T-helper 1 cell treated with Interleukin-12 subunit alpha and Interleukin-12 subunit beta and Interleukin-4 antibody, amounts not matched to agents 30 ng/mL and 1 ng/mL, for 36 hours (primary cell): ENCODE measurements around the gene EPN2. TPM values are rescaled to one million over a fixed set of nuclear protein-coding genes. Genes with fewer than 3 reads are reported as not detected.
"Not testable (repeated sequence)": the region's sequence is repeated elsewhere in the genome, so short reads cannot be mapped to it uniquely, and the experiment has no call there.

Experiments used
- intact Hi-C: fragments of 100-400 bp; cut with micrococcal nuclease; formaldehyde crosslinking; loops from one replicate; pipeline ENCODE4 v1.15.1; 2024
- total RNA-seq: library from RNA; stranded (reverse); gene quantifications from 2 replicates; pipeline ENCODE4 v1.2.3, GENCODE V29; 2022

The EPN2 gene
- total RNA-seq, 1 donor from 2014 or later, result 8.6 TPM

GRCh38 chr17:19265755-19266154 is 28.6 kb downstream of the EPN2 start:
- intact Hi-C loops, result loop anchor here (5.0 kb wide), 1 partner anchor 42 kb away; no protein-coding TSS in a partner anchor

GRCh38 chr17:19268611-19269010 is 31.4 kb downstream of the EPN2 start:
- intact Hi-C loops, result loop anchor here (5.0 kb wide), 1 partner anchor 39 kb away; no protein-coding TSS in a partner anchor

DNA sequence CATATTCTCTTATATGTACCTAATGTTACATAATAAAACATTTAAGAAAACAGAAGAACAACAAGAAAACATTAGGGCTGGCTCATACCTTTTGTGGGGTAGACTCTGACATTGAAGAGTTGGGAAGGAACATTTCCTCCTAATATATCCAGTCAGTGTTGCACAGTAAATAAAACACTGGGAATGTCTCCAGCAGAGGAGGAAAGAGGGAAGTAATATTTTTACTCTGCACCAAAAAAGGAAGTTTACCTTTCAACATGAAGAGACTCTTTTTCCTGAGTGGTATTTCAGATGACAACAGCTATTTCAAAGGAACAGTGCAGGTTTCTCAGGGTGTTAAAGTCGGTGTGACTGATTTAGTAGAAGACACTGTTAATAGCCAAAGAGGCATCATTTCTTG is 31.9 kb downstream of the EPN2 start:
- intact Hi-C loops, result loop anchor here (5.0 kb wide), 1 partner anchor 38 kb away; no protein-coding TSS in a partner anchor

DNA sequence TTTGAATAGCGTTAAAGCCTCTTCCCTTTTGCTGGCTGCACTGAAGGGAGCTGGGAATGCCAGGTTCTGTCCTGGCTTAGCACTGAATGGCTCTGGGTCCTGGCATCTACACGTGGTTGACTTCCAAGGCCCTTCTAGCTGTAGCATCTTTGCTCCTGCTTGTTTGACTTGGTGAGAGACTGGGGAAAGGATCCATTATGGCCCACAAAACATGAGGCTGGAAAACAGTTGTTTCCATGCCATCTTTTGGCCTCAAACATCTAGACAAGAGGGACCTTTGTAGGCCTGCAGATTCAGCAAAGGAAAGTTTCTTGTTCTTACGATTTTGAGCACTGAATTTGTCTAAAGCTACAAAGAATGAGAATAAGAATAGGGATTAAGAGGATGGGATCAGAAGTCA is 32.5 kb downstream of the EPN2 start:
- intact Hi-C loops, result loop anchor here (5.0 kb wide), 1 partner anchor 38 kb away; no protein-coding TSS in a partner anchor

- intact Hi-C loops, result no loop called here
Measured at GRCh38 chr17:19270347-19270703, 33.2 kb downstream of the EPN2 start.

DNA sequence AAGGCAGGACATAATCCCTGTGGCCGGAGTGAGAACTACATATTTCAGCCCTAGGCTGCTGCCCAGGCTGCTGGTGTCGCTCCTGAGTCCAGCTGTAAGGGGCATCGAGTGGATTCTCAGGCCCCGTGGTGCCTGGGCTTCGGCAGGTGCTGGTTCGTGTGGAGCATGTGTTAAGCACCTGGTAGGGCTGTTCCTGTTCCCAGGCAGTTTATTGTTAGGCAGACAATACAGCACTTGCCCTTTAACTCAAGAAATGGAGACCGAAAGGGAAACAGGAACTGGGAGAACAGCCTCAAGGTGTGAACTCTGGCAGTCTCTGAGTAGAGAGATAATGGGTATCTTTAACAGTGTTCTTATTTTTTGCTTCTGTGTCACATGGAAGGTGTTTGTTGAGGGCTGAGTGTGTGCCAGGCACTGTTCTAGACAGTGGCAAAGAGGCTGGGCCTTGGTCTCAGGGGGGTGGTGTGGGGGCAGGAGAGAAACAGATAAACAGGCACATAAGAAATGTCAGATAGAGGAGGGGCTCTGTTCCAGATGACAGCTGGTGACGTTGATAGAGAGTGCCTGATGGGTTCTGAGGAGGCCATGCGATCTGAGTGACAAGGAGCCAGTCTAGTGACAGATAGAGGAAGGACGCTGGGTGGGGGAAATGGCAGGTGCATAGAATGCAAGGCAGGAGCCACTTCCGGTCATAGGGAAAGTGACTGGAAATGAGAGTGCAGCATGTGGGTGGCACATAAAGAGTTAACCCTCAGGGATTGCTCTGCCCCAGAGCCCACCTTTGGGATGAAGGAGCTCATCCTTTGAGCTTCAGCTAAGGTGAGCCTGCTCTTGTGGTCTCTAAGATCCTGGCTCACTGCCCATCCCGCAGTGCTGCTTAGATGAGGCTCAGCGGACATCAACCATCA is 33.8 kb downstream of the EPN2 start:
- intact Hi-C loops, result no loop called here

DNA sequence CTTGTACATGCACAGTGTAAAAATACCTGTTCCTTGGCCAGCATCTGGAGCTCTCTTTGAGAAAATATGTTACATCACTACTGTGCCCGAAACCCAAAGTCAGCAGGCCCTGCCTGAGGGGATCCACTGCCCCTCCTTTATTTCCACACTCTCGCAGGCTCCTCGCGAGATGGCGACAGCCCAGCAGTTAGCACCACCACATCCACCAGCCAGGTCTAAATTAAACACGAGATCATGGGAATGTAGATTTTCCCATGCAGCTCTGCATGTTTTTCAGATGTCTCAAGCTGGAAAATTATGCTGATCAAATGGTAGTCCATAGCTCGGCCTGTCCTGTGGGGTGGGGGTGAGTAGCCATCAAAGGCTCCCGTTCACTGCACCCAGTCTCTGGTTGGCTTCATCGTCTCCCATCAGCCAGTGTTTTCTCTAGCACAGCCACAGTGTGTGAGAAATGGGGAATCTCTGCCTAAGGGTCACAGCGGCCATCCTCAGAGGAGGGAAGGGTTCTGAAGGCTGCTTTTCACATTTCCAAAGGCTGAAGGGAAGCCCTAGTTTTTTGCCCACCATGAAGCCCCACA is 34.7 kb downstream of the EPN2 start:
- intact Hi-C loops, result no loop called here

DNA sequence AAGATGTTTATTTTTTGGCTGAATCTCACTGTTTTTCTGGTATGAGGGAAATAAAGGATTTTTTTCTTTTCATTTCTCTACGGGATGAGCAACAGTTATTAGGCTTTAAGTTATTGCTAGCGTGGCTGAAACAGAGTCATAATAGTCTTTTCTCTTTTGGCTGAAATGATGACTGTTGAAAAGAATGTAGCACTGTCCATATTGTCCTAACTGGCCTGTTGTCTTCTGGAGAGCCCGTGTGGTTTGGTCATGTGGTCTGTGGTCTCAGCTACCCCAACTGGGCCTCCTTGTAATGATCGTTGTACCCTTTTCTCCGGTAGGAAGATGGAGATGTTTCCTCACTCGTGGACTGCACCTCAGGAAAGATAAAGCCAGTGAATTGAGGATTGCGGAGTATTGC is 36.6 kb downstream of the EPN2 start:
- intact Hi-C loops, result no loop called here

GRCh38 chr17:19274893-19275292 is 37.7 kb downstream of the EPN2 start:
- intact Hi-C loops, result no loop called here

- intact Hi-C loops, result no loop called here
Measured at GRCh38 chr17:19275457-19276127, 38.4 kb downstream of the EPN2 start.

DNA sequence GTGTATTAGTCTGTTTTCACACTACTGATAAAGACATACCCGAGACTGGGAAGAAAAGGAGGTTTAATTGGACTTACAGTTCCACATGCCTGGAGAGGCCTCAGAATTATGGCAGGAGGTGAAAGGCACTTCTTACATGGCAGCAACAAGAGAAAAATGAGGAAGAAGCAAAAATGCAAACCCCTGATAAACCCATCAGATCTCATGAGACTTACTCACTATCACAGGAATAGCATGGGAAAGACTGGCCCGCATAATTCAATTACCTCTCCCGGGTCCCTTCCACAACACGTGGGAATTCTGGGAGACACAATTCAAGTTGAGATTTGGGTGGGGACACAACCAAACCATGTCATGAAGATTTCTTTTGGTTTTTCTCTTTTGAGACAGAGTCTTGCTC is 41.1 kb downstream of the EPN2 start:
- intact Hi-C loops, result not testable (repeated sequence)

DNA sequence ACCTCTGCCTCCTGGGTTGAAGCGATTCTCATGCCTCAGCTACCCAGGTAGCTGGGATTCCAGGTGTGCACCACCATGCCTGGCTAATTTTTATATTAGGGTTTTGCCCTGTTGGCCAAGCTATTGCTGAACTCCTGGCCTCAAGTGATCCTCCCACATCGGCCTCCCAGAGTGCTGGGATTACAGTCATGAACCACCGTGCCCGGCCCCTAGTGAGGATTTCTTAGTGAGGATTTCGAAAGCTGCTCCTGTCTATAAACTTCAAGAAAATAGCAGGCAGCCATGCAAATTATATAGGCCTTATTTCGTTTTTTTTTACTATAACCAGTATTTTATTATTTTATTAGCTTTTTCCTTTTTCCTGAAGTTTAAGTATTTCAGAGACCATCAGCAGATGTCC is 41.6 kb downstream of the EPN2 start:
- intact Hi-C loops, result no loop called here

DNA sequence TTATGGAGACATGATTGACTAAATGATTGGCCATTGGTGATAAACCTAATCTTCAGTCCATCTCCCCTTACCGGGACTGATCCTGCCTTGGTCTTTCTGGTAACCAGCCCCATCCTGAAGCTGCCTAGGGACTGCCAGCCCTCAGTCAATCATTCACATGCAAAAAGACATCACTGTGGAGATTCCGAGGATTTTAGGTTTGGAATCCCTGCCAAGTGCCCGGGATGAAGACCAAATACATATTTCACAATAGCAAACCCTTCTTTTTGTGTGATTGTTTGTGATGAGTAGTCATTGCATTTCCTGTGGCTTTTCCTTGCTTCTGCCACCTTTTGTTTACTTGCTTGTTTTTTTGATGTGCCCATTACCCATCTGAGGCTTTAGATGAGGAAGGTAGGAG is 44.0 kb downstream of the EPN2 start:
- intact Hi-C loops, result no loop called here

GRCh38 chr17:19284005-19284959 is 47.1 kb downstream of the EPN2 start:
- intact Hi-C loops, result loop anchor here (2.0 kb wide), 1 partner anchor 23 kb away; no protein-coding TSS in a partner anchor

DNA sequence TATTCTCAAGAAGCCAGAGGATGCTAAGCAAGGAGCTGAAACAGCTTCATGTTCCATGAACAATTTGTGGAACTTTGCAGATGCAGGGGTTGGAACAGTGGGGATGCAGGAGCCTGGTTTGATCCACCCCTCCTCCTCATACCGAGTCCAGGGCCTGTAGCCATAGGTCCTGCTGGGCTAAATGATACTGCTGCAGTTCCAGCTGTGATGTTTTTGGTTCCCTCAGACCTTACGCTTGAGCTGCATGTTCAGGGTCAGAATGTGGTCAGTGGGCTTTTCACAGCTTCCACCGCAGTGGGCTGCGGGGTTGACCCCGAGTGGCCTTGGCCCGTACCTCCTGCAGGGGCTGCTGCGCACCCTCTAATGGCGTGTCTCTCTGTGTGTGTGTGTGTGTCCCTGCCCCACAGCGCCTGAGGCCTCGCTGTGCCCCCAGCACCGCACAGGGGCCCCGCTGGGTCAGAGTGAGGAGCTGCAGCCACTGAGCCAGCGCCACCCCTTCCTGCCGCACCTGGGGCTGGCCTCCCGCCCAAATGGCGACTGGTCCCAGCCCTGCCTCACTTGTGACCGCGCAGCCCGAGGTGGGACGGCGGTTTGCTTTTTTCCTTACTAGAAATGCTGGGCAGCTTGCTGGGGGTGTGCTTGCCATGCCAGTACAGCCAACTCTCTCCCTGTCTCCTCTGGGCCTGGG is 48.2 kb downstream of the EPN2 start:
- intact Hi-C loops, result loop anchor here (2.0 kb wide), 1 partner anchor 21 kb away; no protein-coding TSS in a partner anchor

DNA sequence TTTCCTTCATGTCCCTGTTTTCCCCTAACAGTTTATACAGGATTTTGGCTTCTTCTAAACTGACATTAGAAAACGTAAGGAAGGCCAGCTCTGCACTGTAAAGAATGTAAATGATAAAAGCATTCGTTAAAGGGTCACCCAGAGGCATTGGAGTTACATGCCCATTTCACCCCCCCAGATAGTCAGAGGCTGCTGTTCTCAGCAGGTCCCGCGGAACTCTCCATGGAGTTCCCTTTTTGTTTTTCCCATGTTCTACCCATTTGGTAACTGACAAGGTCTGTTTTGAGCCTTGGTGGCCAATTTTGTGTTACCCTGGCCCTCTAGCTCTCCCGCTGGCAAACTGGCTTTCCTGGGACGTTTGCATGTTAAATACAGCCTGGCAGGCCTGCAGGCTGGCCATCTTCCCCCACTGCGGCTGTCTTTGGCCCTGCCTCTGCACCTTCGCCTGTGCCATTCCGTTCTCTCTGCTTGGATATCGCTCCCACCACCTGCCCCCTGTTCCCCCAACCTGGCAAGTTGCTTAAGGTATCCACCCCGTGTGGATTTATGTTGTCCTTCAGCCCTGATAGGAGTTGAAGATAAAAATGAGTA is 49.7 kb downstream of the EPN2 start:
- intact Hi-C loops, result no loop called here

GRCh38 chr17:19287651-19288050 is 50.5 kb downstream of the EPN2 start:
- intact Hi-C loops, result no loop called here

GRCh38 chr17:19288453-19288852 is 51.3 kb downstream of the EPN2 start:
- intact Hi-C loops, result no loop called here

DNA sequence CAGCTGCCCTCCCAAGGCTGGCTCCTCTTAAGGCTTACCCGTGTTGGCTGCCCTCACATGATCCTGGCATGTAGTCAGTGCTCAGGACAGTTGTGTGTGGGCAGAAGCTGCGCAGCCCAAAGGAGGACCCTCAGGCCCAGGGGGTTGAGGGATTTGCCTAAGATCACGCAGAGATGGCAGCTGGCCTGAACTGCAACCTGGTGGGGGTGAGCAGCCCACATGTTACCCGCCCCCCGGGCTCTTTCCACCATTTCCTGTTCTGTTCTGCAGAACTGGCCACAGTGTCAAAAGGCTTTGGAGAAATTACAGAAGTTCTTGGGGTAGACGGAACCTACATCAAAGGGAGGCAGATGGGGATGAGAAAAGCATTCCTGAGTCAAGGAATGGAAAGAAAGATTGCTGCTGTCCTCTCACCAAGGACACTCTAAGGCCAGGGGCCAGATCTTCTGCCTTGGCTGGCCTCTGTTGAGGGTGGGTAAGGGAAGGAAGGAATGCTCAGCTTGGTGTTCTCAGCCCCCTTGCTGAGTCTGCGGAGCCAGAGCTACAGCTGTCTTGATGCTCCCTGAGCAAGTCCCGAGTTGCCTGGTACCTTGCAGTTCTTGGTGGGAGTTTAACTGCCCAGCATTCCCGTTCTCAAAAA is 53.0 kb downstream of the EPN2 start:
- intact Hi-C loops, result no loop called here
